Testis (tissue), 3 donors: ENCODE results near the gene RAB35. TPM values are rescaled to one million over a fixed set of nuclear protein-coding genes. Genes with fewer than 3 reads are reported as not detected.

Experiments
- DNase-seq: peaks from one replicate; pipeline ENCODE4 v3.0.0-alpha.2; 2019
- H3K27ac ChIP-seq, 2 donors: fragments of 200-600 bp; sonication (generic); one replicate each; pipeline ENCODE4 v1.5.1; 2019
- H3K27me3 ChIP-seq: fragments of 200-600 bp; sonication (generic); one replicate; pipeline ENCODE4 v1.5.1; 2019
- H3K36me3 ChIP-seq: fragments of 200-600 bp; sonication (generic); one replicate; pipeline ENCODE4 v1.5.1; 2017; ENCODE audit warnings: low read depth; ENCODE audit errors: missing control alignments
- H3K4me1 ChIP-seq: fragments of 200-600 bp; sonication (generic); one replicate; pipeline ENCODE4 v1.5.1; 2019
- H3K4me3 ChIP-seq, 2 donors: fragments of 200-600 bp; sonication (generic); one replicate each; pipeline ENCODE4 v1.5.1; 2017 to 2019
- H3K9me3 ChIP-seq: fragments of 200-600 bp; sonication (generic); one replicate; pipeline ENCODE4 v1.5.1; 2017
- POLR2A ChIP-seq: fragments of 450-650 bp; IDR thresholded peaks from one replicate; pipeline ENCODE4 v1.6.1; 2017; ENCODE audit warnings: antibody characterized with exemption, mild to moderate bottlenecking, moderate library complexity
- WGBS, 2 donors: methylation state at CpG; one replicate each; pipeline ENCODE4 v1.1.5; 2018; 5-methylcytosine and 5-hydroxymethylcytosine counted together
- intact Hi-C: fragments of 100-400 bp; cut with DNase I; formaldehyde crosslinking; loops from one replicate; pipeline ENCODE4 v1.15.1; 2023; ENCODE audit warnings: low total_unique reads
- polyA plus RNA-seq: library from polyadenylated mRNA; stranded (reverse); fragments of 350-450 nt; fragmentation: Illumina TruSeq; extraction: RNeasy Lipid Tissue Mini Kit (QIAGEN cat#74804); gene quantifications from one replicate; pipeline ENCODE4 v1.2.3, GENCODE V29; 2014; ENCODE audit warnings: low read depth, low replicate concordance; ENCODE audit not compliant: insufficient read depth
- total RNA-seq, 2 donors: library from RNA; depleted of rRNA; stranded (reverse); fragments of >200 nt; gene quantifications; one replicate each; pipeline ENCODE4 v1.2.3, GENCODE V29; 2016
- TF ChIP-seq, protein P1 (sequence below), 3 experiments: fragments of 450-650 bp in 2 of 3; fragments of 200-600 bp in 1 of 3; sonication (generic) in 1 of 3; IDR thresholded peaks; one replicate each; pipeline ENCODE4 v1.5.1; 2016 to 2019; ENCODE audit warnings: antibody characterized with exemption in 3 of 3, mild to moderate bottlenecking in 2 of 3, moderate library complexity in 1 of 3

The RAB35 gene
- total and polyA plus RNA-seq, 3 donors from 2014 or later, result 21.1 to 27.4 (median 24.4) TPM

- Histone ChIP-seq H3K4me1 (no peaks in the 10 kb centered on the region), H3K4me3 (no peak overlapping the region), H3K9me3 (no peaks in the 10 kb centered on the region), H3K27ac (no peak overlapping the region), H3K27me3 (no peaks in the 10 kb centered on the region), H3K36me3 (no peaks in the 10 kb centered on the region)
- no peak for DNase-seq
- TF ChIP-seq, protein P1, sequence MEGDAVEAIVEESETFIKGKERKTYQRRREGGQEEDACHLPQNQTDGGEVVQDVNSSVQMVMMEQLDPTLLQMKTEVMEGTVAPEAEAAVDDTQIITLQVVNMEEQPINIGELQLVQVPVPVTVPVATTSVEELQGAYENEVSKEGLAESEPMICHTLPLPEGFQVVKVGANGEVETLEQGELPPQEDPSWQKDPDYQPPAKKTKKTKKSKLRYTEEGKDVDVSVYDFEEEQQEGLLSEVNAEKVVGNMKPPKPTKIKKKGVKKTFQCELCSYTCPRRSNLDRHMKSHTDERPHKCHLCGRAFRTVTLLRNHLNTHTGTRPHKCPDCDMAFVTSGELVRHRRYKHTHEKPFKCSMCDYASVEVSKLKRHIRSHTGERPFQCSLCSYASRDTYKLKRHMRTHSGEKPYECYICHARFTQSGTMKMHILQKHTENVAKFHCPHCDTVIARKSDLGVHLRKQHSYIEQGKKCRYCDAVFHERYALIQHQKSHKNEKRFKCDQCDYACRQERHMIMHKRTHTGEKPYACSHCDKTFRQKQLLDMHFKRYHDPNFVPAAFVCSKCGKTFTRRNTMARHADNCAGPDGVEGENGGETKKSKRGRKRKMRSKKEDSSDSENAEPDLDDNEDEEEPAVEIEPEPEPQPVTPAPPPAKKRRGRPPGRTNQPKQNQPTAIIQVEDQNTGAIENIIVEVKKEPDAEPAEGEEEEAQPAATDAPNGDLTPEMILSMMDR (IDR thresholded peaks at IDR 0.05), result no peak
- TF ChIP-seq POLR2A, result no peak
- WGBS, 2 donors, result 88% methylated on average over 10 of the region's 10 CpGs
- intact Hi-C loops, result no loop called here
Measured at GRCh38 chr12:120061575-120062214, 54.9 kb downstream of the RAB35 start.

- intact Hi-C loops, result no loop called here
- H3K9me3 ChIP-seq, result no peaks in the 10 kb centered on the region
- DNase-seq, result no peak
Measured at GRCh38 chr12:120060717-120061116, 55.8 kb downstream of the RAB35 start.

GRCh38 chr12:120060196-120060595, 56.4 kb downstream of the RAB35 start:
- H3K4me3 ChIP-seq, result no peak overlapping the region
- H3K4me1 ChIP-seq, result no peaks in the 10 kb centered on the region
- TF ChIP-seq, protein P1 (IDR thresholded peaks at IDR 0.05), result no peak
- no peak for DNase-seq
- H3K27me3 ChIP-seq, result no peaks in the 10 kb centered on the region
- no peaks in the 10 kb centered on the region for H3K36me3 ChIP-seq
- intact Hi-C loops, result no loop called here
- H3K27ac ChIP-seq, result no peak overlapping the region
- no peaks in the 10 kb centered on the region for H3K9me3 ChIP-seq
- 95 to 97% methylated on average over 1 of the region's 1 CpG for WGBS, 2 donors

More at GRCh38 chr12:120060717-120061116, 55.8 kb downstream of the RAB35 start:
- Histone ChIP-seq H3K4me3 (no peak overlapping the region), H3K4me1 (no peaks in the 10 kb centered on the region), H3K36me3 (no peaks in the 10 kb centered on the region), H3K27ac (no peak overlapping the region), H3K27me3 (no peaks in the 10 kb centered on the region)
- WGBS, 2 donors, result 45 to 46% methylated on average over 5 of the region's 5 CpGs
- TF ChIP-seq POLR2A, result no peak
- TF ChIP-seq, protein P1 (IDR thresholded peaks at IDR 0.05), result no peak

- Histone ChIP-seq H3K4me3 (no peak overlapping the region), H3K4me1 (no peaks in the 10 kb centered on the region), H3K36me3 (no peaks in the 10 kb centered on the region), H3K27ac (no peak overlapping the region), H3K27me3 (no peaks in the 10 kb centered on the region), H3K9me3 (no peaks in the 10 kb centered on the region)
- no peak for TF ChIP-seq POLR2A
- TF ChIP-seq, protein P1 (IDR thresholded peaks at IDR 0.05), result no peak
- no peak for DNase-seq
- WGBS, 2 donors, result 49 to 65% methylated on average over 3 to 5 of the region's 5 CpGs
- intact Hi-C loops, result no loop called here
Measured at GRCh38 chr12:120056739-120057138, 59.8 kb downstream of the RAB35 start.
